ENCODE results near the gene AVEN.
A peak's percentile ranks its signal among the peaks of the same experiment; 100 is the strongest.
"Not testable (repeated sequence)": the region's sequence is repeated elsewhere in the genome, so short reads cannot be mapped to it uniquely, and the experiment has no call there.

AVEN gene

GRCh38 chr15:34038023-34038870 lies 757 bp downstream of the AVEN start:
- peak; percentile 83 for DNase-seq

GRCh38 chr15:34031987-34032760 lies 6.8 kb downstream of the AVEN start:
- DNase-seq: no peak

GRCh38 chr15:34027606-34028005 lies 11.4 kb downstream of the AVEN start:
- no peak for DNase-seq

GRCh38 chr15:34025252-34025651 lies 13.8 kb downstream of the AVEN start:
- no peak for DNase-seq

- DNase-seq: no peak
These were observed 15.1 kb downstream of the AVEN start for GRCh38 chr15:34023907-34024306.

- no peak for DNase-seq
These were observed 19.5 kb downstream of the AVEN start for GRCh38 chr15:34019369-34019990.

- DNase-seq: not testable (repeated sequence)
These were observed 20.3 kb downstream of the AVEN start for GRCh38 chr15:34018738-34019137.

GRCh38 chr15:34018021-34018645 lies 20.9 kb downstream of the AVEN start:
- peak; percentile 21 for DNase-seq

GRCh38 chr15:34014556-34014955 lies 24.4 kb downstream of the AVEN start:
- DNase-seq: no peak

- DNase-seq: no peak
These were observed 25.3 kb downstream of the AVEN start for GRCh38 chr15:34013746-34014145.

- DNase-seq: no peak
These were observed 26.5 kb downstream of the AVEN start for GRCh38 chr15:34012461-34013028.

GRCh38 chr15:34011481-34011880 lies 27.5 kb downstream of the AVEN start:
- DNase-seq: no peak

- DNase-seq: no peak
These were observed 28.1 kb downstream of the AVEN start for GRCh38 chr15:34010921-34011320.

- no peak for DNase-seq
These were observed 29.3 kb downstream of the AVEN start for GRCh38 chr15:34009656-34010055.

- no peak for DNase-seq
These were observed 32.6 kb downstream of the AVEN start for GRCh38 chr15:34006381-34006780.

- no peak for DNase-seq
These were observed 37.5 kb downstream of the AVEN start for GRCh38 chr15:34001536-34001935.

- DNase-seq: not testable (repeated sequence)
These were observed 43.3 kb downstream of the AVEN start for GRCh38 chr15:33995666-33996065.

GRCh38 chr15:33994005-33994615 lies 44.9 kb downstream of the AVEN start:
- DNase-seq: no peak

- no peak for DNase-seq
These were observed 50.6 kb downstream of the AVEN start for GRCh38 chr15:33988384-33988783.

- no peak for DNase-seq
These were observed 51.6 kb downstream of the AVEN start for GRCh38 chr15:33987444-33987843.

GRCh38 chr15:33985751-33986150 lies 53.3 kb downstream of the AVEN start:
- DNase-seq: no peak

GRCh38 chr15:33985287-33985686 lies 53.7 kb downstream of the AVEN start:
- no peak for DNase-seq
